Activated CD4-positive, CD25-positive, alpha-beta regulatory T cell treated with anti-CD3 and anti-CD28 coated beads, Interleukin-2, amount 50 U/mL, for 72 hours (primary cell): ENCODE measurements around the gene ZBTB20.

Experiments
- DNase-seq: peaks from one replicate; pipeline ENCODE4 v3.0.0; 2021

The ZBTB20 gene

GRCh38 chr3:115004201-115005140 lies 142.6 kb downstream of the ZBTB20 start:
- no peak for DNase-seq

GRCh38 chr3:114998971-114999579 lies 148.0 kb downstream of the ZBTB20 start:
- no peak for DNase-seq

- DNase-seq = no peak
These were observed 152.3 kb downstream of the ZBTB20 start for GRCh38 chr3:114994554-114995341.

GRCh38 chr3:114985776-114986175 lies 161.3 kb downstream of the ZBTB20 start:
- no peak for DNase-seq

- no peak for DNase-seq
These were observed 163.8 kb downstream of the ZBTB20 start for GRCh38 chr3:114983248-114983647.

GRCh38 chr3:114974387-114974786 lies 172.7 kb downstream of the ZBTB20 start:
- no peak for DNase-seq

GRCh38 chr3:114973536-114973935 lies 173.6 kb downstream of the ZBTB20 start:
- DNase-seq = no peak

- no peak for DNase-seq
These were observed 179.9 kb downstream of the ZBTB20 start for GRCh38 chr3:114967168-114967567.

GRCh38 chr3:114962189-114962588 lies 184.9 kb downstream of the ZBTB20 start:
- DNase-seq = no peak

- no peak for DNase-seq
These were observed 188.2 kb downstream of the ZBTB20 start for GRCh38 chr3:114958930-114959329.

- DNase-seq = no peak
These were observed 193.3 kb downstream of the ZBTB20 start for GRCh38 chr3:114953800-114954199.

- DNase-seq = no peak
These were observed 193.8 kb downstream of the ZBTB20 start for GRCh38 chr3:114953215-114953799.

GRCh38 chr3:114942773-114943172 lies 204.3 kb downstream of the ZBTB20 start:
- no peak for DNase-seq

GRCh38 chr3:114941626-114942309 lies 205.3 kb downstream of the ZBTB20 start:
- no peak for DNase-seq

GRCh38 chr3:114939920-114940319 lies 207.2 kb downstream of the ZBTB20 start:
- DNase-seq = no peak

GRCh38 chr3:114933407-114933806 lies 213.7 kb downstream of the ZBTB20 start:
- DNase-seq = no peak

- no peak for DNase-seq
These were observed 216.9 kb downstream of the ZBTB20 start for GRCh38 chr3:114929971-114930732.

- no peak for DNase-seq
These were observed 218.0 kb downstream of the ZBTB20 start for GRCh38 chr3:114928989-114929640.

- no peak for DNase-seq
These were observed 242.5 kb downstream of the ZBTB20 start for GRCh38 chr3:114904633-114905032.

- DNase-seq = no peak
These were observed 243.9 kb downstream of the ZBTB20 start for GRCh38 chr3:114903213-114903612.

GRCh38 chr3:114902691-114903101 lies 244.4 kb downstream of the ZBTB20 start:
- no peak for DNase-seq
